ENCODE data around the gene PPP2R2C.

The PPP2R2C gene

GRCh38 chr4:6446538-6447451 is 25.6 kb downstream of the PPP2R2C start:
- no peak for DNase-seq

DNA sequence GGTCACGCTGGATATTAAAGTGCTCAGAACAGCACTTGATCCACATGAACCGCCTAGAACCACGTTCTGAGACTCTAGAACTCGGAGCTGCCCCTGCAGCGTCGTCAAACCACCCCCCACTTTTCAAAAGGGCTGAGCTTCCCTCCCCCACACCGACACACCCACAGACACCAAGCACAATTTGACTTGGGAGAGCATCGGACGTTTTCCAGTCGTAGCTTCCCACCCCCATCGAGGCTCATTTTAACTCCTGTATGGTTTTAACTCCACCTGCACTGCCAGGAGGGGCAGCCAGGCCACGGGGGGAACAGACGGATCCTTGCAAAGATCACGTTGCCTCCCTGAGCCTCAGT is 26.3 kb downstream of the PPP2R2C start:
- DNase-seq, result no peak

DNA sequence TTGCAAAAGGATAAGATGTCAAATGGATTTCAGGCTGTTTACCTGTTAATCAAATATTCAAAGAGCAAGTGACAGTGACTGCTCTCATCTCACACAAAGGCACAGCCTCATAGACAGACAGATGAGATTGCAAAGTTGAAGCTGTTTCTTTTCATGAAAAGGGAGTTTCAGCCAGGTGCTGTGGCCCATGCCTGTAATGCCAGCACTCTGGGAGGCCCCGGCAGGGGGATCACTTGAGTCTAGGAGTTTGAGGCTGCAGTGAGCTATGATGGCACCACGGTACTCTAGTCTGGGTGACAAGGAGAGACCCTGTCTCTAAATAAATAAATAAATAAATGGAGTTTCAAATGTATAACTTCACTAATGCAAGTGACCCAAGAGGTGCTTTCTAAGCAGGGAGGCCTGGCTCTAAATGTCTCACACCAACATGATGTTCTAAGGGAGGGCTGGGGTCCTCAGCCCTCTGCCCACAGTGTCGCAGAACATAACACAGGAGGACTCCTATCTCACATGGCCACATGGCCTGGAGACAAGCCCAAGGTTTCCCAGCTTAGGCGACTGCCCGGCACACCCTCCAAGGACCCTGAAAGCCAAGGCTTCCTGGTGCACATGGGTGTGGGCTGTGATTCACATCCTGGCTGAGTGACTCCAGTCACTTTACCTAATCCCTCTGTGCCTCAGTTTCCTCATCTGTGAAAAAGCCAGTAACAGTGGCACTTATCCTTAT is 26.8 kb downstream of the PPP2R2C start:
- no peak for DNase-seq

- no peak for DNase-seq
These were observed 27.8 kb downstream of the PPP2R2C start for GRCh38 chr4:6444582-6444981.

DNA sequence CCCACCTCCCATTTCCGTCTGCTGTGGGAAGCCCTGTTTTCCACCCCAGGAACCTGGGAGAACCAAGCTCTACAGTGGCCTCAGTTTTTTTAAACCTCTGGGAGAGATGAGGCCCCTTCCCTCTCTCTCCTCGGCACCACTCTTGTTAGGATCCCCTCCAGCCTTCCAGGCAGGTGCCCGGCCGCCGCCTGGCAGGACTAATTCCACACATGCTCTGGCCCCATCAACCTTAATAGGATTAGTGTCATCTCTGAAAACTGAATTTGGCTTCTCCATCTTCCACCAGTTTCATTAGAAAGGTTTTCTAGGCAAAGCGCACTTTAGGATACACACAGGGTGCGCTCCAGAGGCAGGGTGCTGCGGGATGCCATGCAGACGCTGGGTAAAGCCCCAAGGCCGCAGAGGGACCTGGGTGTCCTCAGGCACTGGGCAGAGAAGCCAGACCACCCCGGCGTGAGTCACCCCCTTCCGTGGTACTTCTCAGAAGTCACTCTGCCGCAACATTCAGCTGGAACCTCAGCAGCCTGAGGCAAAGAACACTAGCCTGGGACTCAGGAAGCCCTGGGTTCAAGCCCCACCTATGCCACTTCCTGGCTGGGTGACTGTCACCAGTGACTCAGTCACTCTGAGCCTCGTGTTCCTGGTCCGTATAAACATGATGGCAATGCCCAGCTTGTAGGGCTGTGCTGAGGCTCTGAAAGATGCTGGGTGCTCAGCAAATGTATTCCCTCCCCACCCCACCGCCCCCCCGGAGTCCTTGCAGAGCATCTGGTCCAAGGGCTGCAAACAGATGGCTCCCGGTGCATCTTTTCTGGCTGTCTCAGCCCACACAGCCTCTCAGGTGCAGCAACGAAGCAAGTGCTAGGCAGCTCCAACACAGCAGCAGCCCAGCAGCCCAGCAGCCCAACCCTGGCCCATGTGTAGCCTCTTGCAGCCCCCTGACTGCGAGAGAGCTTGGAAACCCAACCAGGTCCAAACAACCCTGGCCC is 29.1 kb downstream of the PPP2R2C start:
- no peak for DNase-seq

DNA sequence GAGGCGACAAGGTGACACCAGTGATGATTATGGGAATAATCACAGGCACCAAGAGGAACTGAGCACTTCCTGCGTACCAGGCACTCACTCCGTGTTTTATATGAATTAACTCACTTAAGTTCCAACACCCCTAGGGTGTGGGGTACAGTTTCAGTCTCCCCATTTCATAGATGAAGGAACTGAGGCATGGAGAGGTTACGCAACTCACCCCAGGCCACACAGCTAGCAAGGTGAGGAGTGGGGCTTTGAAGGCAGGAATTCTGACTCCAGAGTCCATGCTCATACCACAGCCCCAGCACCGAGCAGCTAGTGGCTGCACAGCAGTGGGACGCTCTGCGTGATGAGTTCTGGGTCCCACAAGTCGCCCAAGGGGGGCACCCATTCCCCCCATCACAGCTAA is 29.9 kb downstream of the PPP2R2C start:
- no peak for DNase-seq

GRCh38 chr4:6441758-6442157 is 30.7 kb downstream of the PPP2R2C start:
- DNase-seq, result no peak

- DNase-seq, result no peak
These were observed 31.2 kb downstream of the PPP2R2C start for GRCh38 chr4:6441202-6441582.

GRCh38 chr4:6440506-6441201 is 31.8 kb downstream of the PPP2R2C start:
- no peak for DNase-seq

- DNase-seq, result no peak
These were observed 33.2 kb downstream of the PPP2R2C start for GRCh38 chr4:6439120-6439762.

GRCh38 chr4:6437826-6438238 is 34.6 kb downstream of the PPP2R2C start:
- no peak for DNase-seq

GRCh38 chr4:6435010-6435409 is 37.4 kb downstream of the PPP2R2C start:
- DNase-seq, result no peak

DNA sequence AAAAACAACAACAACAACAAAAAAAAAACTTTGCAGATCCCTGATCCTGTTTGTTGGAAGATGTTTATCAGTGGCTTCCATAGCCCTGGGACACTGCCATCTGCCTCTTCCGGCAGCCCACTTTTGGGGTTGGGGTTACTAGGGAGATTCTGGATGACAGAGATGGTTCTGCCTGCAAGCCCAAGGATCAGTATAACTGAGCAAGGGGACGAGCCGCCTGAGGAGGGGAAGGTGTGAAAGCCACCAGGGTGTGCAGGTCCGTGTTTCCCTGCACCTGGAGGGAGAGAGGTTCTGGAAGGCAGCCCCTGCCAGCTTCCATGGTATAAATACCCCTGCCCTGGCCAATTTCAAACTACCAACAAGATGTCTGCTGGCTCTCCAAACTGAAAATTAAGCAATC is 41.5 kb downstream of the PPP2R2C start:
- DNase-seq, result no peak

DNA sequence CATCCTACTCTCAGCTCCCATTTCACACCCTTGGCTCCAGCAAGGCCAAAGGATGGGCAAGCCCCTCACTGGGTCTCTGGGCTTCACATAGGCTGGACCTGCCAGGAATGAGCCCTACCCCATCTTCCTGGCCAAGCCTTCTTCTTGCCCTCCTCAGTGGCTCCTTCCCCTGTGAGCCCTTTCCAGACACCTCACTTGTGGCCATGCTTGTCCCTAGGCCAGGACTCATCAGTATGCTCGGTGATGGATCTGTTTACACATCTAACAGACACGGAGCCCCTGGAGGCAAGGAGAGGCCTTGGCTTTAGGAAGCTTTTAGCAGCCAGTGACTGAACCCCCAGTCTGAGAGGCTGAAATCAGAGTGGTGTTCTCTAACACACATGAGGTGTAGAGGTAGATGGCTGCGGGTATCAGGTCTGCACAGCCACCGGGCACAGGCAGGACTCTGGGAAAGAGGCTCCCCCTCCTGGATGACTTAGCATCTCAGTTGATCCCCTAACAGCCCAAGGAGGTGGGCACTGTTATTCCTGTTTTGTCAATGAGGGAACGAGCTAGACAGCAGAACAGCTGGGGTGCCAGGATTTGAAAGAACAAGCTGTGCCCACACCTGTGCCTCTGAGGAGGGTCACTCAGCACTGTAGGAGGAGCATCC is 44.8 kb downstream of the PPP2R2C start:
- no peak for DNase-seq

DNA sequence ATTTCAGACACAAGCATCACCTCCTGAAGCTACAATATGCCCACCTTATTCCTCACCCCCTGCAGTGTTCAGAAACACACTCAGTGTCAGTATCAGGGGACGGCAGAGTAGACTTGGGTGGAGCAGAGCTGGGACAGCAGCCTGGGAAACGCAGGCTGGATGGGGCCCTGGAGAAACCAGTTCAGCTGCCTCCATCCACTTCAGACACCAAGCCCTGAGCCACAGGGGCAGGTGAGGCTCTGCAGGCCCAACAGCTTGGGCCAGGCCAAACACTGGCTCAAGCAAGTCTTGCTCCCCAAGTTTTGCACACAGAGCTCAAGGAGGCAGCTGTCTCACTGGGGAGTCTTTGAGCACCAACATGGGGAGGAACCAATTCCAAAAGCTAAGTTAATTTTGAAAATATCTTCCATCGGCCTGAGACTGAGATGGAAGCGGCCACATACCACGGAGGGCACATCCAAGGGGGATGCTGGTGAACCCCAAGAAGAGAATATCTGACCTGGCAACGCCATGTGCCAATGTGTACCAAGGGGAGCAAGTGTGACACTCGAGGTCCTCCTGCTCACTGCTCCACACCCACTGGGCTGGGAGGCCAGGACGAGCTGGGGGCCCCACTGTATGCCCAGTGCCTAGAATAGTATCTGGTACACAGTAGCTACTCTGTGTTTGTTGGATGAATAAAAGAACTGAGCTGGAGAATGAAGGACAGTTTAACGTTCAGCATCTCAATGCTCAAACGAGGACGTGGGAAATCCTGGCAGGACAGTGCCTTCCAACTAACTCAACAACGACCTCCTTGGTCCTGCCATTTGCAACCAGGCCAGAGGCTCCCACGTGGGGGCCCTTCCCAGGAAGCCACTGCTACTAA is 45.6 kb downstream of the PPP2R2C start:
- DNase-seq, result no peak

GRCh38 chr4:6425911-6426310 is 46.5 kb downstream of the PPP2R2C start:
- no peak for DNase-seq

DNA sequence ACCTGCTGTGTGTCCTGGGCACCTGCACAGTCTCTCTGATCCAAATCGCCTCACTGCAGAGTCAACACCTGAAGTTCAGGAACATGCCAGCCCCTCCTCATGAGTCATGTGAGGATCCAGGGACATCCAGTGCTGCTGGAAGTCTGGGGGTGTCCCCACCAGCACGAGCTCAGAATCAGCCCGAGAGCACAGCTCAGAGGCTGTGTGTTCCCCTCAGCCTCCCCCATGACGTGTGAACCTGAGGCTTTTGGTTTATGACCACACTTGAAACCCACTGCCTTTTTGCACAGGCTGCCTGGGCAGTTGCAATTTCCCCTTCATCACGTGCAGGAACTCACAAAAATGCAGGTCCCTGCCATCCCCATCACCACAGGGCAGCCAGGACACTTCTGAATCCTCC is 47.1 kb downstream of the PPP2R2C start:
- DNase-seq, result no peak

GRCh38 chr4:6424425-6424824 is 48.0 kb downstream of the PPP2R2C start:
- DNase-seq, result no peak

- no peak for DNase-seq
These were observed 48.8 kb downstream of the PPP2R2C start for GRCh38 chr4:6423575-6423974.

DNA sequence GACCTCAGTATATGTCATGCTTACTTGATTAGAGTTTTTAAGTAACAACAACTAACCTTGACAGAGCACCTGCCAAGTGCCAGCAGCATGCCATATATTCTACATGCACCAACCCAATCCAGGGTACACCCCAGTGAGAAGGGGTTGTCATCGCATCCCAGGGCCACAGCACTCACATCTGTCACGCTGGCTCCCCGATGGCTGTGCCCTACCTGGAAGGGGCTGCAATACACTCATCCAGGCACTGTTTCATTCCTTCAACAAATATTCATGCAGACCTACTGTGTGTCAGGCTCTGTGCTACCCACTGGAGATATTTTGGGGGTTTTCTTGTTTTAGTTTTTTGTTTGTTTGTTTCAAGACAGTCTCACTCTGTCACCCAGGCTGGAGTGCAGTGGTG is 49.5 kb downstream of the PPP2R2C start:
- no peak for DNase-seq
